HG03025 (cell line): ENCODE results near the gene DALRD3.

Source experiments
- ATAC-seq: cut with Tn5 transposase; IDR thresholded peaks from one replicate; pipeline ENCODE4 v1.9.1; 2021; ENCODE audit warnings: mild to moderate bottlenecking, moderate library complexity; ENCODE audit not compliant: unreplicated experiment, low FRiP score

The DALRD3 gene

GRCh38 chr3:49007068-49007770 is 11.2 kb downstream of the DALRD3 start, which contains the start of gene WDR6:
Gene WDR6 (plus strand): TSS chr3:49007391. CDS start chr3:49007432, 41 bp downstream.
- peak; percentile 71 for ATAC-seq

GRCh38 chr3:49006408-49007067 is 11.8 kb downstream of the DALRD3 start:
- no peak for ATAC-seq

DNA sequence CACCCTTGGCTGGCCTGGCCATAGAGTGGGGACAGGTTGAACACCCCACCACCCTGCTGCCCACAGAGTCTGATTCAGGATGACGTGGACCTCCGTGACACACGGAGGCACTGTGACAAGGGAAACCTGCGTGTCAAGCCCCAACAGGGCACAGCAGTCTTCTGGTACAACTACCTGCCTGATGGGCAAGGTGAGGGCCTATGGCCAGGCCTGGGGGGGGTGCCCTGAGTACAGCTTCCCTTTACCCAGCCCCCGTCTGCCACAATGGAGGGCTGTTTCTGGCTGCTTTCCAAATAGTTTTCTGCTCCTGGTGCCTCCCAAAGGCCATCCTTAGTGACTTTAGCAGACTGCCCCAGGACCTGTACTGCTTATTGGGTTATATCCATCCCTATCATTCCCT is 12.4 kb downstream of the DALRD3 start:
- no peak for ATAC-seq

DNA sequence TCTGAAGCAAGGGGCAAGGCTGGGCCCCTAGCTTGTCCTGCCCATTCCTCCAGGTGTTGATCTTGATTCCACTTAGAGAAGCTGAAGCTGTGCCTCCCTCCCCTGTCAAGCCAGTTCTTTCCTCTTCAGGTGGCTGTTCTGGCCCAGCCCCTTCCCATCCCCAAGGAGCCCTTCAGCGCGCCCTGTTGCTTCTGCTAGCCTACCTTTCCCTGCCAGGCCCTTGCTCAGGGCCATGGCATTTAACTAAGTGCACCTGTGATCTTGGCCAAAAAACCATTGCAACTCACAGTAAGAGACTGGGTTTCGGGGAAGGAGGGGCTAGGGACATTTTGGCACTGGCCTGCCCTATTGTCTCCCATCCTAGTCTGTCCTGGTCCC is 13.1 kb downstream of the DALRD3 start:
- no peak for ATAC-seq

DNA sequence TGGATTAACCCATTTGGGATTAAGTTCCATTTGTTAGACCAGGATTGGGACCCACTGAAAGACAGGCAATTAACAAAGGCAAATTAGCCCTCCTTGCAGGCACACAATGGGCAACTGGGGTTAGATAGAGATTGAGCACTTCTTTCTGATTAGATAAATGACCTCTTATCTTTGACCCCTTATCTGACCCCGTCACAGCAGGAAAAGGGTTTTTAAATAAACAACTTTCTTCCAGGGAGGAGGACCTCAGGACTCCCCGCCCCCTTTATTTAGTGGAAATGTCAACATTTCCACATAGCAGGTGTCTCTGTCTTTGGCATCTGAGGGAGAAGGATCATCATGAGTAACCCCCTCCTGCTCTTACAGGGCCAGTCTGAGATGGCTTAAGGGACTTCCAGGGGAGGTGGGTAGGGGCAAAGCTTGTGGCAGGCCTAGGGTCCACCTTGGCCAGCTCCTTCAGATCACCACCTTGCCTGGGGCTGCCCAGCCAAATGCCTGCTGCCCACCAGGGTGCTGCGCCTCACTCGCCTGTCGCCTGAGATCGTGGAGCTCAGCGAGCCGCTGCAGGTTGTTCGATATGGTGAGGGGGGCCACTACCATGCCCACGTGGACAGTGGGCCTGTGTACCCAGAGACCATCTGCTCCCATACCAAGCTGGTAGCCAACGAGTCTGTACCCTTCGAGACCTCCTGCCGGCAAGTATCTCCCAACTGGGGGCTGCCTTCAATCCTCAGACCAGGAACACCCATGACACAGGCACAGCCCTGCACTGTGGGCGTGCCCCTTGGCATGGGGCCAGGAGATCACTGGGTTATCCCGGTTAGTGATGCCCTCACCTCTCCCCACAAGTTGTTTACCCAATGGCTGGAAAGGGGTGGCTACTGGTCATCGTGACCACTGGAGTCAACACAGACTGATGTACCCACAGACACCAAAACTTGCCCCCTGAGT is 13.8 kb downstream of the DALRD3 start:
- ATAC-seq, result no peak

GRCh38 chr3:49001155-49001554 is 17.2 kb downstream of the DALRD3 start:
- ATAC-seq, result no peak

GRCh38 chr3:48999085-48999858 is 19.1 kb downstream of the DALRD3 start:
- ATAC-seq, result no peak

- no peak for ATAC-seq
Measured at GRCh38 chr3:48997714-48998637, 20.4 kb downstream of the DALRD3 start.

- no peak for ATAC-seq
Measured at GRCh38 chr3:48997102-48997635, 21.2 kb downstream of the DALRD3 start.

- ATAC-seq, result no peak
Measured at GRCh38 chr3:48996640-48997039, 21.7 kb downstream of the DALRD3 start.

GRCh38 chr3:48993834-48994233 is 24.5 kb downstream of the DALRD3 start:
- no peak for ATAC-seq

DNA sequence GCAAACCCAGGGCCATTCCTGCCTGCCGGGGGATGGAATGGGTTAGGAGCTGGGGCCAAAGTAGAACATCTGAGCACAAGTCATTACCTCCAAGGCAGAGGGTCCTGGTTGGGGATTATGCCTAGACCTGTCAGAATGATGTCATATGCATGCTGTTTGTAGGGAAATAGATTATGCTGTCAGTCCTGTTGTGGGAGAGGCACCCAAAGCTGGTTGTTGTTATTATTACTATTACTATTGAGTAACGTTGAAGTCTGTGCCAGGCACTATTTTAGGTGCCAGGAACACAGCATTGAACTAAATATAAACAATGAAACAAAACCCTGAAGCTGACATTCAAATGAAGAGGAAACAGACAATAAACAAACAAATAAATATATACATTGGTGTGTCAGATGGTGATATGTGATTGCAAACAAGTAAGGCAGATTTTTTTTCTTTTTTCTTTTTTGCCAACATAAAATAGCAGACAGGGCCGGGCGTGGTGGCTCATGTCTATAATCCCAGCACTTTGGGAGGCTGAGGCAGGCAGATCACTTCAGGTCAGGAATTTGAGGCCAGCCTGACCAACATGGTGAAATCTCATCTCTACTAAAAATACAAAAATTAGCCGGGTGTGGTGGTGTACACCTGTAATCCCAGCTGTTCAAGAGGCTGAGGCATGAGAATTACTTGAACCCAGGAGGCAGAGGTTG is 26.4 kb downstream of the DALRD3 start:
- ATAC-seq, result no peak

DNA sequence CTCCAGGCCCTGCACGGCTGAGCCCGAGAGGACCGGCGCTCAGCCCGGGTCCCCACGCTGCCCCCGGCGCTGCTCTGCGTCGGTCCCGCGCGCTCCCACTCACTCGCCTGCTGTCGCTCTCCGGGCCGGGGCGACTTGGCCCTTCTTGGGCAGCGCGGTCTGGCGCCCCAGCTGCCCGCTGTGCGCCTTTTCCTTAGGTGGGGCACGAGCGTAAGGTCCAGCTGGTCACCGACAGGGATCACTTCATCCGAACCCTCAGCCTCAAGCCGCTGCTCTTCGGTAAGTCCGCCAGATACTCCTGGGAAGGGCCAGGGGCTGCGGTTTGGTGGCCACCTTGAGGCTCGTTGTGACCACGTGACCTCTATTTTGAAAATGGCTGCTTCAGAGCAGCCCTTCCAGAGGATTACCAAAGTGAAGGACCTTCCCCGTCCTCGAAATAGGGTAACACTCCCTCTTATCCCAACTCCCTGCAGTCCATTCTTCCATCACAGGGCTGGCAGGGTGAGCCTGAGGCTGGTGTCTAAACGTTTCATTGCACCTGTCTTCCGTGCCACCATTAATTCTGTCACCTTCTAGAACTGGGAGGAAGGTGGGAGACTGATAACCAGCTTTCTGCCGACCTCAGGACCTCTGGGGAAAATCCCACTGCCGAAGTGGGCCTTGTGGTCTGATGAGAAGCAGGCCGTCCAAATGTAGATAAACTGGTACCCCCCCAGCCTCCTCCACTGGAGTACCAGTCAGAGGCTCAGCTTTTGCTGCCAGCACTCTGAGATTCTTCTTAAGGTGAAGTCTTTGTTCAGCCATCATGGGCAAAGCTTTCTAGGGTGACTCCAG is 27.5 kb downstream of the DALRD3 start:
- ATAC-seq, result no peak

DNA sequence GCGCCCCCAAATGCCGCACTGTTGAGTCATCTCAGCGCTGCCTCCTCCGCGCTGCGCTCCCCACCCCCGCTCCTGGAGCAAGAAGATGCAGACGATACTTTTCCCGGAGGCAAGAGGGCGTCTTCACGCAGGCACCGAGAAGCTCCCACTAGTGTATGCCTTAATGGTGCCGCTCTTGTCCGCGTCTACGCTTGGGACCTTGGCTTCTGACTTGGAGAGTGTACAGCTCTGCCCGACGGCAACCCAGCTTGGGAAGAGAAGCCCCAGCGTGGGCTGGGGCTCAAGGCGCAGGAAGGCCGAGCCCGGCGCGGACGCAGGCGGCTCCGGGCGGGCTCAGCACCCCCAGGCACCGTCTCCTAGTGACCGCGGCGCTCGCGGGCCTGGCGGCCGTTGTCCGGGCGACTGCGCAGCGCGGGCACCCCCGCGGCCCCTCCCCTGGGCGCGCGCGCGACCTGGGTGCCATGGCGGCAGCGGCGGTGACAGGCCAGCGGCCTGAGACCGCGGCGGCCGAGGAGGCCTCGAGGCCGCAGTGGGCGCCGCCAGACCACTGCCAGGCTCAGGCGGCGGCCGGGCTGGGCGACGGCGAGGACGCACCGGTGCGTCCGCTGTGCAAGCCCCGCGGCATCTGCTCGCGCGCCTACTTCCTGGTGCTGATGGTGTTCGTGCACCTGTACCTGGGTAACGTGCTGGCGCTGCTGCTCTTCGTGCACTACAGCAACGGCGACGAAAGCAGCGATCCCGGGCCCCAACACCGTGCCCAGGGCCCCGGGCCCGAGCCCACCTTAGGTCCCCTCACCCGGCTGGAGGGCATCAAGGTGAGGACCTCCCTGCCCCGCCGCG is 28.4 kb downstream of the DALRD3 start, which contains the start of gene P4HTM:
TSS of gene P4HTM (plus strand) at position 446 of the 840 bp plus-strand sequence. CDS start at position 462, 16 bp downstream.
- ATAC-seq, result peak; percentile 42

DNA sequence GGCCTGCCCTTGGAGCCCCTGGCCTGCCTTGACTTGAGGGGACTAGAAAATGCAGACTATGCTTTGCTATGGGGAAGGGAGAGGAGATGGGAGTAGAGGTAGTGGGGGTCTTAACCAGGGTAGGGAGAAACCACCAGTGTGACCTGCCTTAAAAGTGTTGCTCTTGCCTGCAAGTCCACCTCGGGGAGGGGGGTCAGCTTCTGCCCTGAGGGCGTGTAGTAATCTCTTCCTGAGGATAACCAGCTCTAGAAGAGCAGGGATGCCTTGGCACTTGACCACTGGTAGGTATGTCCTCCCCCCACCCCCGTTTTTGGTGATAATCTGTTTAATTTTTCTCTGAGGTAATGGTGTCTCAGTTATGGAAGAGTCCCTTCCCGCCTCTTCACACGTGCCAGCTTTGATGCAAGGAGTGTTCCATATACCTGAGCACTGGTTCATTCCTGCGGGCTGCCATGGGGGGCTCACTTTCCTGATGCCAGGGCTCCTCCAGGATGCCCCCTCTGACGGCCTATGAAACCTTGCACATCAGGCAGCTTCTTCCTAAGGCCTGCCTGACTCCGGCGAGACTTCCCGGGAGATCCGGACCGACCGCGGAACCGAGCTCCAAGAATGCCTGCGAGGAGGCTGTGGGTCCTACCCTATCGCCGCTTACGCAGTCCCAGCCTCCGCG is 29.1 kb downstream of the DALRD3 start:
- no peak for ATAC-seq

- no peak for ATAC-seq
Measured at GRCh38 chr3:48985831-48986376, 32.5 kb downstream of the DALRD3 start.
